Measurements from ENCODE around the gene INSIG1.

INSIG1 gene

GRCh38 chr7:155310425-155311114, 12.9 kb downstream of the INSIG1 start:
- TF ChIP-seq, protein P1, sequence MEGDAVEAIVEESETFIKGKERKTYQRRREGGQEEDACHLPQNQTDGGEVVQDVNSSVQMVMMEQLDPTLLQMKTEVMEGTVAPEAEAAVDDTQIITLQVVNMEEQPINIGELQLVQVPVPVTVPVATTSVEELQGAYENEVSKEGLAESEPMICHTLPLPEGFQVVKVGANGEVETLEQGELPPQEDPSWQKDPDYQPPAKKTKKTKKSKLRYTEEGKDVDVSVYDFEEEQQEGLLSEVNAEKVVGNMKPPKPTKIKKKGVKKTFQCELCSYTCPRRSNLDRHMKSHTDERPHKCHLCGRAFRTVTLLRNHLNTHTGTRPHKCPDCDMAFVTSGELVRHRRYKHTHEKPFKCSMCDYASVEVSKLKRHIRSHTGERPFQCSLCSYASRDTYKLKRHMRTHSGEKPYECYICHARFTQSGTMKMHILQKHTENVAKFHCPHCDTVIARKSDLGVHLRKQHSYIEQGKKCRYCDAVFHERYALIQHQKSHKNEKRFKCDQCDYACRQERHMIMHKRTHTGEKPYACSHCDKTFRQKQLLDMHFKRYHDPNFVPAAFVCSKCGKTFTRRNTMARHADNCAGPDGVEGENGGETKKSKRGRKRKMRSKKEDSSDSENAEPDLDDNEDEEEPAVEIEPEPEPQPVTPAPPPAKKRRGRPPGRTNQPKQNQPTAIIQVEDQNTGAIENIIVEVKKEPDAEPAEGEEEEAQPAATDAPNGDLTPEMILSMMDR (IDR thresholded peaks at IDR 0.05; ENCODE audit: control insufficient read depth, insufficient read depth, low read depth, low read length, missing control alignments): no peak
- DNase-seq (ENCODE audit: low read depth): no peak
- no peak overlapping the region for H3K4me3 ChIP-seq (ENCODE audit: control insufficient read depth, low read depth, low read length)

GRCh38 chr7:155311826-155312537, 14.3 kb downstream of the INSIG1 start:
- no peak overlapping the region for H3K4me3 ChIP-seq (ENCODE audit: control insufficient read depth, low read depth, low read length)
- TF ChIP-seq, protein P1 (IDR thresholded peaks at IDR 0.05; ENCODE audit: control insufficient read depth, insufficient read depth, low read depth, low read length, missing control alignments): no peak
- DNase-seq (ENCODE audit: low read depth): no peak

DNA sequence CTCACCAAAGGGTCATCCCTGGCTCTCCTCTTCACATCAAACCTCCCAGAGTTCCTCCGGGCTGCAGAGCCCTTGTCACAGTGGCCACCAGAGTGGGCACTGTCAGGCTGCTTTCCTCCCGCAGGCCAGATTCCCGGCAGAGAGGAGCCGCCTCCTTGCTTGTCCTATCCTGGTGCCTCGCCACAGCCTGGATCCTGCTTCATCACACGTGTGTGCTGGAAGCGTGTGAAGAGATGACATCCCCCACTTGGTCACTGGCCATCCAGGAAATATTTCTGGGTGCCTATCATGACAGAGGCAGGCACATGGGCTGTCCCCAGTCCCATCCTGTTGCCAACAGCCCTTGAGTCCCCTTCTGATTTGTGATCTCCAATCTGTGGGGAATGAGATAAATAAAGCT, 15.0 kb downstream of the INSIG1 start:
- no peak overlapping the region for H3K4me3 ChIP-seq (ENCODE audit: control insufficient read depth, low read depth, low read length)
- TF ChIP-seq, protein P1 (IDR thresholded peaks at IDR 0.05; ENCODE audit: control insufficient read depth, insufficient read depth, low read depth, low read length, missing control alignments): no peak
- no peak for DNase-seq (ENCODE audit: low read depth)

GRCh38 chr7:155313096-155313495, 15.4 kb downstream of the INSIG1 start:
- no peak overlapping the region for H3K4me3 ChIP-seq (ENCODE audit: control insufficient read depth, low read depth, low read length)
- TF ChIP-seq, protein P1 (IDR thresholded peaks at IDR 0.05; ENCODE audit: control insufficient read depth, insufficient read depth, low read depth, low read length, missing control alignments): no peak
- DNase-seq (ENCODE audit: low read depth): no peak

- TF ChIP-seq, protein P1 (IDR thresholded peaks at IDR 0.05; ENCODE audit: control insufficient read depth, insufficient read depth, low read depth, low read length, missing control alignments): no peak
- no peak for DNase-seq (ENCODE audit: low read depth)
- H3K4me3 ChIP-seq (ENCODE audit: control insufficient read depth, low read depth, low read length): no peak overlapping the region
These were observed 18.3 kb downstream of the INSIG1 start for GRCh38 chr7:155315977-155316376.

DNA sequence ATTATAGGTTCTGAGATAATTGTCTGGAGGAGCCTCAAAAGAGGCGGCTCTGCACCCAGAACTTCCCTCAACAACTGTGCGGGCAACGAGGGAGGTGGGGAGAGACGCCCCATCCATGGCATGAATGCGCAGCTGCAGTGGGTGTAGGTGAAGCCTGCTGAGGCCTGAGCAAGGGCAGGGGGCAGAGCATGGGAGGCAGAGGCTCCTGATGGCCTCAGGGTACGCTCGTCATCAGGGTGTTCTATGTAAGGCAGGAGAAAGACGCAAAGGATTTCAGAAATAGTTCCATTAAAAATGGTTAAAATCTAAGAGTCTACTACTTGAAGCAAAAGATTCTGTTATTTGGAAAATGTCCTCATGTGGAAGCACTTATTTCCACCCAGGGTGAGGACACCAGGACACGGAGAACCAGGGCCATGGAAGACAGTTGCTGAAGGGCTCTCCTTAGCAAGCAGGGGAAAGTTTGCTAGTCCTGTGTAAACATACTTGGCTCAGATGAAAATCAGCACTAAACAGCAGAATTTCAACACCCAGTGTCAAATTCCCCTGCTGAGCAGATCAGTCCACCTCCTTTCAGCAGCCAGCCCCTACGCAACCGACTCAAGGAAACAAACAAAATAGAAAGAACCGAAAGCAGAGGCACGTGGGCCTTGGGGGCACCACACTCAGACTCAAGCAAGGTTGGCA, 18.9 kb downstream of the INSIG1 start:
- DNase-seq (ENCODE audit: low read depth): no peak
- no peak overlapping the region for H3K4me3 ChIP-seq (ENCODE audit: control insufficient read depth, low read depth, low read length)
- TF ChIP-seq, protein P1 (IDR thresholded peaks at IDR 0.05; ENCODE audit: control insufficient read depth, insufficient read depth, low read depth, low read length, missing control alignments): no peak
